ENCODE data around the gene RAPGEF1. TPM values are rescaled to one million over a fixed set of nuclear protein-coding genes. Genes with fewer than 3 reads are reported as not detected.

The RAPGEF1 gene
- total and polyA plus RNA-seq, 2 experiments from 2014 or later: 26.2 to 29.7 TPM

DNA sequence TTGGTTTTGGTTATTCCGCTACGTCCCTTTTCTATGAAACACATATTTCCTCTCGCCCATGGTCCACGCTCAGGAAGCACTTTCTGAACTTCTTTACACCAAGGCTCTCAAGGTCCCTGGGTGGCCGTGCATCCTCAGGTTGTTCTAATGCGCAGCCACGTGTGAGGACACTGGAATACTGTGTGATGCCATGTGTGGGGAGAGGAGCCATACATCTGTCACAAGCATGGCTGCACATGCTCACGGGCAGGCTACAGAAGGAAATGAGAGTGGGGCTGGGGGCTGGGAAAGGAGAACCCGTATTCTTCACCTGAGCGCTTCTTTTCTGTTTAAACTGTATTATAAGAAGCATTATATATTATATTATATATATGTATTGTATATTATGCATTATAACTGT, 157.8 kb downstream of the RAPGEF1 start:
- TF ChIP-seq, protein P1, sequence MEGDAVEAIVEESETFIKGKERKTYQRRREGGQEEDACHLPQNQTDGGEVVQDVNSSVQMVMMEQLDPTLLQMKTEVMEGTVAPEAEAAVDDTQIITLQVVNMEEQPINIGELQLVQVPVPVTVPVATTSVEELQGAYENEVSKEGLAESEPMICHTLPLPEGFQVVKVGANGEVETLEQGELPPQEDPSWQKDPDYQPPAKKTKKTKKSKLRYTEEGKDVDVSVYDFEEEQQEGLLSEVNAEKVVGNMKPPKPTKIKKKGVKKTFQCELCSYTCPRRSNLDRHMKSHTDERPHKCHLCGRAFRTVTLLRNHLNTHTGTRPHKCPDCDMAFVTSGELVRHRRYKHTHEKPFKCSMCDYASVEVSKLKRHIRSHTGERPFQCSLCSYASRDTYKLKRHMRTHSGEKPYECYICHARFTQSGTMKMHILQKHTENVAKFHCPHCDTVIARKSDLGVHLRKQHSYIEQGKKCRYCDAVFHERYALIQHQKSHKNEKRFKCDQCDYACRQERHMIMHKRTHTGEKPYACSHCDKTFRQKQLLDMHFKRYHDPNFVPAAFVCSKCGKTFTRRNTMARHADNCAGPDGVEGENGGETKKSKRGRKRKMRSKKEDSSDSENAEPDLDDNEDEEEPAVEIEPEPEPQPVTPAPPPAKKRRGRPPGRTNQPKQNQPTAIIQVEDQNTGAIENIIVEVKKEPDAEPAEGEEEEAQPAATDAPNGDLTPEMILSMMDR (IDR thresholded peaks at IDR 0.05; ENCODE audit: poor library complexity): no peak
- TF ChIP-seq EZH2phosphoT487 (IDR thresholded peaks at IDR 0.05; ENCODE audit: low read depth, severe bottlenecking, unreplicated experiment) (no peak), EZH2 (IDR thresholded peaks at IDR 0.05; ENCODE audit: borderline replicate concordance) (no peak)
- DNase-seq (ENCODE audit: low spot score): no peak
- no peak overlapping the region for H3K4me3 ChIP-seq
- H3K9me2 ChIP-seq (replicated peaks; ENCODE audit: insufficient read depth): no peaks in the 10 kb centered on the region
- H3K27me3 ChIP-seq: no peaks in the 10 kb centered on the region
- WGBS (ENCODE audit: low lambda C conversion rate, missing lambda C conversion rate): 96% methylated on average over 10 of the region's 10 CpGs
- H4K20me1 ChIP-seq (ENCODE audit: insufficient read depth, poor library complexity, severe bottlenecking): no peaks in the 10 kb centered on the region
- H3K9me3 ChIP-seq (ENCODE audit: low read depth): no peaks in the 10 kb centered on the region
- H3K4me1 ChIP-seq (ENCODE audit: insufficient read depth): no peaks in the 10 kb centered on the region
- H3K27ac ChIP-seq: no peak overlapping the region
- no peaks in the 10 kb centered on the region for H3K79me2 ChIP-seq
- H3K36me3 ChIP-seq (replicated peaks; ENCODE audit: insufficient read depth, low read depth): no peaks in the 10 kb centered on the region
- H3K4me2 ChIP-seq: no peak overlapping the region
- no peak overlapping the region for H2AFZ ChIP-seq

DNA sequence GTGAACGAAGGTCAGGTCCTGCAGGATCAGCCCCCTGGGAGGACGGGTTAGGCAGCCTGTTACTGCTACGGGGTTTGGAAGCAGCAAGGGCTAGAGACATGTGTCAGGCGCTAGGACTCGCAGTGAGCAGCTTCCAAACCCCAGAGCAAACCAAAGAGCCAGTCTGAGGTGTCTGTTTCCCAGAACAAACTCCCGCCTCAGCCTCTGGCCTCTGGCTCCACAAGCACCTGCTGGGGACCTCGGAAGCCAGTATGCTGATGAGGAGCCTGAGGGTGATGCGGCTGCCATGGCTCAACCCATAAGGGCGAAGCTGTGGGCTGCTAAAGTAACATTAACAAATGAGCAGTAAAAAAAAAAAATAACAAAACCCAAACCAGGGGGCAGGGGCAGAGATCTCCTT, 159.5 kb downstream of the RAPGEF1 start:
- no peak for DNase-seq (ENCODE audit: low spot score)
- Histone ChIP-seq H3K27ac (no peak overlapping the region), H3K27me3 (no peaks in the 10 kb centered on the region), H3K36me3 (replicated peaks; ENCODE audit: insufficient read depth, low read depth) (no peaks in the 10 kb centered on the region), H3K9me3 (ENCODE audit: low read depth) (no peaks in the 10 kb centered on the region), H3K9me2 (replicated peaks; ENCODE audit: insufficient read depth) (no peaks in the 10 kb centered on the region), H4K20me1 (ENCODE audit: insufficient read depth, poor library complexity, severe bottlenecking) (no peaks in the 10 kb centered on the region), H3K4me3 (no peak overlapping the region), H2AFZ (no peak overlapping the region), H3K4me2 (no peak overlapping the region), H3K4me1 (ENCODE audit: insufficient read depth) (no peaks in the 10 kb centered on the region), H3K79me2 (no peaks in the 10 kb centered on the region)
- no peak for TF ChIP-seq EZH2phosphoT487 (IDR thresholded peaks at IDR 0.05; ENCODE audit: low read depth, severe bottlenecking, unreplicated experiment)
- TF ChIP-seq, protein P1 (IDR thresholded peaks at IDR 0.05; ENCODE audit: poor library complexity): no peak
- TF ChIP-seq EZH2 (IDR thresholded peaks at IDR 0.05; ENCODE audit: borderline replicate concordance): no peak
- 93% methylated on average over 8 of the region's 9 CpGs for WGBS (ENCODE audit: low lambda C conversion rate, missing lambda C conversion rate)

DNA sequence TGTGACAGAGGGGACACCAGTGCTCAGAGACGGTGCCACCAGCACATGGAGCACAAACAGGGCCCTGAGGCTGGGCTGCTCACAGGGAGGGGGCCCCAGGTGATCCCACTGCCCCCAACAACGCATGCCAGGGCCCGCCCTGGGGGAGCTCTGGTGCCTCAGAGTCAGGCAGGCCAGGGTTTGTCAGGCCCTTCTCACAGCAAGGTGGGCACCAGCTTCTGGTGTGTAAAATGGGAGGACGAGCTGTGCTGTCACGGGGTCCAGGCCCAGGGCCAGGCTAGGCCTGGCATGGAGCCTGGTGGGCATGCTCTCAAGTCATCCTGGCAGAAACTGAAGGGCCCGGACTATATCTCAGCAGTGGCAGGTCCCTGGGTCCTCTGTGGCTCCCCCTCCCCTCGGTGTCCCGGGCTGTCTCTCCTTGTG, 160.1 kb downstream of the RAPGEF1 start:
- no peak for DNase-seq (ENCODE audit: low spot score)
- TF ChIP-seq EZH2phosphoT487 (IDR thresholded peaks at IDR 0.05; ENCODE audit: low read depth, severe bottlenecking, unreplicated experiment) (no peak), EZH2 (IDR thresholded peaks at IDR 0.05; ENCODE audit: borderline replicate concordance) (no peak)
- TF ChIP-seq, protein P1 (IDR thresholded peaks at IDR 0.05; ENCODE audit: poor library complexity): no peak
- Histone ChIP-seq H3K4me1 (ENCODE audit: insufficient read depth) (no peaks in the 10 kb centered on the region), H3K27me3 (no peaks in the 10 kb centered on the region), H3K4me2 (no peak overlapping the region), H3K79me2 (no peaks in the 10 kb centered on the region), H4K20me1 (ENCODE audit: insufficient read depth, poor library complexity, severe bottlenecking) (no peaks in the 10 kb centered on the region), H3K27ac (no peak overlapping the region), H3K36me3 (replicated peaks; ENCODE audit: insufficient read depth, low read depth) (no peaks in the 10 kb centered on the region), H3K9me3 (ENCODE audit: low read depth) (no peaks in the 10 kb centered on the region), H3K9me2 (replicated peaks; ENCODE audit: insufficient read depth) (no peaks in the 10 kb centered on the region), H3K4me3 (no peak overlapping the region), H2AFZ (no peak overlapping the region)
- 97% methylated on average over 8 of the region's 8 CpGs for WGBS (ENCODE audit: low lambda C conversion rate, missing lambda C conversion rate)

Measured in hepatocyte (in vitro differentiated cells).